ENCODE data around the gene CEMIP2.

GRCh38 chr9:71663931-71664459 is 104.3 kb downstream of the CEMIP2 start:
- TF ChIP-seq, protein P1, sequence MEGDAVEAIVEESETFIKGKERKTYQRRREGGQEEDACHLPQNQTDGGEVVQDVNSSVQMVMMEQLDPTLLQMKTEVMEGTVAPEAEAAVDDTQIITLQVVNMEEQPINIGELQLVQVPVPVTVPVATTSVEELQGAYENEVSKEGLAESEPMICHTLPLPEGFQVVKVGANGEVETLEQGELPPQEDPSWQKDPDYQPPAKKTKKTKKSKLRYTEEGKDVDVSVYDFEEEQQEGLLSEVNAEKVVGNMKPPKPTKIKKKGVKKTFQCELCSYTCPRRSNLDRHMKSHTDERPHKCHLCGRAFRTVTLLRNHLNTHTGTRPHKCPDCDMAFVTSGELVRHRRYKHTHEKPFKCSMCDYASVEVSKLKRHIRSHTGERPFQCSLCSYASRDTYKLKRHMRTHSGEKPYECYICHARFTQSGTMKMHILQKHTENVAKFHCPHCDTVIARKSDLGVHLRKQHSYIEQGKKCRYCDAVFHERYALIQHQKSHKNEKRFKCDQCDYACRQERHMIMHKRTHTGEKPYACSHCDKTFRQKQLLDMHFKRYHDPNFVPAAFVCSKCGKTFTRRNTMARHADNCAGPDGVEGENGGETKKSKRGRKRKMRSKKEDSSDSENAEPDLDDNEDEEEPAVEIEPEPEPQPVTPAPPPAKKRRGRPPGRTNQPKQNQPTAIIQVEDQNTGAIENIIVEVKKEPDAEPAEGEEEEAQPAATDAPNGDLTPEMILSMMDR (IDR thresholded peaks at IDR 0.05), result no peak
- TF ChIP-seq POLR2A (IDR thresholded peaks at IDR 0.05), result no peak
- no peak for TF ChIP-seq POLR2AphosphoS5 (IDR thresholded peaks at IDR 0.05)
- TF ChIP-seq EP300 (IDR thresholded peaks at IDR 0.05), result no peak

Measured in sigmoid colon (tissue), 4 donors.